NCI-H460 (cell line): ENCODE data around the gene COMMD1. TPM values are rescaled to one million over a fixed set of nuclear protein-coding genes. Genes with fewer than 3 reads are reported as not detected.

ENCODE experiments used
- DNase-seq: peaks from one replicate; pipeline ENCODE4 v3.0.0-alpha.2; 2016; ENCODE audit warnings: low read depth; ENCODE audit errors: extremely low read depth
- total RNA-seq: library from RNA; depleted of rRNA; stranded (reverse); fragments of >200 nt; shearing (Covaris generic); gene quantifications from 2 replicates; pipeline ENCODE4 v1.2.3, GENCODE V29; 2014

Gene COMMD1
- total RNA-seq, 1 experiment from 2014 or later: 26.9 TPM

GRCh38 chr2:62055724-62056336 lies 150.4 kb downstream of the COMMD1 start:
- no peak for DNase-seq

GRCh38 chr2:62056341-62056740 lies 150.9 kb downstream of the COMMD1 start:
- no peak for DNase-seq

GRCh38 chr2:62065243-62065642 lies 159.8 kb downstream of the COMMD1 start:
- DNase-seq: no peak

GRCh38 chr2:62071126-62071598 lies 165.7 kb downstream of the COMMD1 start:
- DNase-seq: no peak

- no peak for DNase-seq
Measured at GRCh38 chr2:62071760-62072680, 166.5 kb downstream of the COMMD1 start.

GRCh38 chr2:62074233-62074632 lies 168.8 kb downstream of the COMMD1 start:
- no peak for DNase-seq

- DNase-seq: no peak
Measured at GRCh38 chr2:62076980-62077638, 171.6 kb downstream of the COMMD1 start.

GRCh38 chr2:62084801-62085200 lies 179.3 kb downstream of the COMMD1 start:
- no peak for DNase-seq

GRCh38 chr2:62089658-62090057 lies 184.2 kb downstream of the COMMD1 start:
- DNase-seq: no peak

GRCh38 chr2:62091471-62091870 lies 186.0 kb downstream of the COMMD1 start:
- no peak for DNase-seq

GRCh38 chr2:62099050-62099449 lies 193.6 kb downstream of the COMMD1 start:
- no peak for DNase-seq

GRCh38 chr2:62099523-62100175 lies 194.2 kb downstream of the COMMD1 start:
- no peak for DNase-seq

GRCh38 chr2:62101886-62102285 lies 196.4 kb downstream of the COMMD1 start:
- no peak for DNase-seq

- no peak for DNase-seq
Measured at GRCh38 chr2:62102402-62102920, 197.0 kb downstream of the COMMD1 start.

- no peak for DNase-seq
Measured at GRCh38 chr2:62109554-62109953, 204.1 kb downstream of the COMMD1 start.

GRCh38 chr2:62110415-62111025 lies 205.0 kb downstream of the COMMD1 start:
- no peak for DNase-seq

GRCh38 chr2:62112179-62112578 lies 206.7 kb downstream of the COMMD1 start:
- DNase-seq: no peak

GRCh38 chr2:62114564-62114963 lies 209.1 kb downstream of the COMMD1 start:
- no peak for DNase-seq

GRCh38 chr2:62116983-62117382 lies 211.5 kb downstream of the COMMD1 start:
- no peak for DNase-seq

- DNase-seq: no peak
Measured at GRCh38 chr2:62118160-62118559, 212.7 kb downstream of the COMMD1 start.
